GM12864 (cell line): ENCODE measurements around the gene LINC00237.

ENCODE experiments used
- DNase-seq: peaks from one replicate; pipeline ENCODE4 v3.0.0-alpha.2; 2011; ENCODE audit warnings: low read depth
- H3K4me3 ChIP-seq: 2 replicates; pipeline ENCODE4 v1.5.1; 2011; ENCODE audit warnings: mild to moderate bottlenecking, low read depth, low read length, control low read depth
- TF ChIP-seq, protein P1 (sequence below): IDR thresholded peaks from 2 replicates; pipeline ENCODE4 v1.5.1; 2011; ENCODE audit warnings: low read depth, mild to moderate bottlenecking, moderate library complexity, low read length, control low read depth, inconsistent platforms; ENCODE audit errors: missing control alignments

LINC00237 gene

GRCh38 chr20:21145424-21145823 lies 39.3 kb upstream of the LINC00237 start:
- DNase-seq: no peak
- TF ChIP-seq, protein P1, sequence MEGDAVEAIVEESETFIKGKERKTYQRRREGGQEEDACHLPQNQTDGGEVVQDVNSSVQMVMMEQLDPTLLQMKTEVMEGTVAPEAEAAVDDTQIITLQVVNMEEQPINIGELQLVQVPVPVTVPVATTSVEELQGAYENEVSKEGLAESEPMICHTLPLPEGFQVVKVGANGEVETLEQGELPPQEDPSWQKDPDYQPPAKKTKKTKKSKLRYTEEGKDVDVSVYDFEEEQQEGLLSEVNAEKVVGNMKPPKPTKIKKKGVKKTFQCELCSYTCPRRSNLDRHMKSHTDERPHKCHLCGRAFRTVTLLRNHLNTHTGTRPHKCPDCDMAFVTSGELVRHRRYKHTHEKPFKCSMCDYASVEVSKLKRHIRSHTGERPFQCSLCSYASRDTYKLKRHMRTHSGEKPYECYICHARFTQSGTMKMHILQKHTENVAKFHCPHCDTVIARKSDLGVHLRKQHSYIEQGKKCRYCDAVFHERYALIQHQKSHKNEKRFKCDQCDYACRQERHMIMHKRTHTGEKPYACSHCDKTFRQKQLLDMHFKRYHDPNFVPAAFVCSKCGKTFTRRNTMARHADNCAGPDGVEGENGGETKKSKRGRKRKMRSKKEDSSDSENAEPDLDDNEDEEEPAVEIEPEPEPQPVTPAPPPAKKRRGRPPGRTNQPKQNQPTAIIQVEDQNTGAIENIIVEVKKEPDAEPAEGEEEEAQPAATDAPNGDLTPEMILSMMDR: no peak
- H3K4me3 ChIP-seq: no peak overlapping the region

GRCh38 chr20:21143194-21143890 lies 37.2 kb upstream of the LINC00237 start:
- no peak for DNase-seq
- no peak overlapping the region for H3K4me3 ChIP-seq
- TF ChIP-seq, protein P1: no peak

DNA sequence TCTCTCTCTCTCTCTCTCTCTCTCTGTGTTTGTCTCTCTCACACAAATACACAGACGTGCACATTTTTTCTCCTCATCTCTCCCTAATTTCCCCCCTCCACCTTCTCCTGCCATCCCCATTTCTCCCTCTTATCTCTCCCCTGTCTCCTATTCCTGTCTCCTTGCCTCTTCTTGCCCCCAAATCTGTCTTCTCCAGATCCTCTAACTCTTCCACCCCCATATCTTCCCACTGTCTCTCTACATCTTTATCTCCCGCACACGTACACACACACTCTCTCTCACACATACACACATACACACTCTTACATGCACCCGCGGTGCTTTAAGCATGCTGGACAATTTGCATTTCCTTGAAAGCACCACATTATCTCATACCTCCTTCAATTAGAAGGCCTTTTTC lies 35.7 kb upstream of the LINC00237 start:
- TF ChIP-seq, protein P1: no peak
- H3K4me3 ChIP-seq: no peak overlapping the region
- DNase-seq: no peak

- TF ChIP-seq, protein P1: no peak
- DNase-seq: no peak
- H3K4me3 ChIP-seq: no peak overlapping the region
Observed at GRCh38 chr20:21139881-21140566, 33.9 kb upstream of the LINC00237 start.

DNA sequence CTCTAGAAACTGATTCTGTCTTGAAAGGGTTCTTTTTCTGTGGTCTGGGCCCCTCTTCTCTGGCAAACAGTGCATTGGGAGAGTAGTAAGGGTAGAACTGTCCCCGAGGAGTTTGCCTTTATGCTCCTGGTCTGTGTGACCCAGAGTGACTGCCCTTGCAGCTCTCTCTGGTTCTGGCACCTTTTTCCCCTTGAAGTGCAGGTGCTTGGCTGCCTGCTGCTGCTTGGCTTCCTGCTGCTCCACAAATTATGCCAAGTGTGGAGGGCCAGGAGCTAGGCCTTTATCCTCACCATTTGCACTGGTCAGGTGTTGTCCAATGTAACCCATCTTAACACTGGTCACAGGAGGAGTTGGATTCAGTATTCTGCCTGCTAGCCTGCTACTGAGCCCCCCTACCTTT lies 30.9 kb upstream of the LINC00237 start:
- no peak overlapping the region for H3K4me3 ChIP-seq
- DNase-seq: no peak
- TF ChIP-seq, protein P1: no peak

DNA sequence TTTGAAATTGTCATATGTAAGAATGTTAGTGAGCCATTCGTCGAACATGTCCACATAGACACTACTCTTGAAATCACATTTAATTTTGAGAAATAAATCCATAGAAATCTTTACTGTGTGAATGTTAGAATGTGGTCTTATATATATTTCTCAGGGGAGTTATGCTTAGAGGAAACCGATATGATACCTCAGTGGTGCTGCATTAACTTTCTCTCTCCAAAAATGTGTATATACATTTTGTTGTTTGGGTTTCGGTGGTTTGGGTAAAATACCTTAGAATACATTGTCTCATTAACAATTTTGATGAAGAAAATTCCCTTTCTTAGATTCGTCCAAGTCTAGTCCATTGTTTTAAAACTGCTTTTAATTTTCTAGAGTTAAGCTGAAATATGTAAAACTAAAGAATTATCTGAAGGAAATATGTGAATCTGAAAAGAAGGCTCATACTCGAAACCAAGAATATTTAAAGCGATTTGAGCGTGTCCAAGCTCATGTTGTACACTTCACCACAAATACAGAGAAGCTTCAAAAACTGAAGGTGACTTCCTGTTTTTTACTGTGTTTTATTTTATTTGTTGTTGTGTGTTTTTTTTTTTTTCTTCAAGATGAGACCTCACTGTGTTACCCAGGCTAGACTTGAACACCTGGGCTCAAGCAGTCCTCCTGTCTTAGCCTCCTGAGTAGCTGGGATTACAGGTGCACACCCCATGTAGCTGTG lies 30.0 kb upstream of the LINC00237 start:
- TF ChIP-seq, protein P1: no peak
- no peak for DNase-seq
- no peak overlapping the region for H3K4me3 ChIP-seq
